Measurements from ENCODE around the gene ANKRD11.

- no peak for TF ChIP-seq EZH2 (optimal IDR thresholded peaks at IDR 0.05; ENCODE audit: low read depth, low read length)
- TF ChIP-seq CTCF (IDR thresholded peaks at IDR 0.05; ENCODE audit: low read length) = no peak
- TF ChIP-seq EZH2phosphoT487 (IDR thresholded peaks at IDR 0.05; ENCODE audit: low read length) = no peak
Observed at GRCh38 chr16:89534252-89534756, 43.9 kb upstream of the ANKRD11 start.

All from MM.1S (cell line).